ENCODE results near the gene DMBT1.

GRCh38 chr10:122636953-122637352 is 76.4 kb downstream of the DMBT1 start:
- no peak for TF ChIP-seq POLR2A (IDR thresholded peaks at IDR 0.05; ENCODE audit: low read depth, low read length)
- TF ChIP-seq CTCF (IDR thresholded peaks at IDR 0.05 in 2 of 3, conservative IDR thresholded peaks at IDR 0.05 in 1 of 3; ENCODE audit: control insufficient read depth in 2 of 3, extremely low read depth in 1 of 3, insufficient read depth in 1 of 3, low read depth in 3 of 3, low read length in 3 of 3): no peak
- no peak for TF ChIP-seq ZNF384 (IDR thresholded peaks at IDR 0.05; ENCODE audit: borderline replicate concordance, low read depth, low read length)
- TF ChIP-seq ZNF274 (IDR thresholded peaks at IDR 0.05; ENCODE audit: insufficient read depth, insufficient read length): no peak
- TF ChIP-seq YY1 (IDR thresholded peaks at IDR 0.05; ENCODE audit: low read depth, low read length): no peak
- no peak for TF ChIP-seq NFIC (IDR thresholded peaks at IDR 0.05; ENCODE audit: low read depth, low read length)
- no peak for TF ChIP-seq CBFB (IDR thresholded peaks at IDR 0.05; ENCODE audit: low read depth)
- TF ChIP-seq TCF3 (IDR thresholded peaks at IDR 0.05; ENCODE audit: borderline replicate concordance, insufficient read depth, low read depth, low read length): no peak
- no peak for TF ChIP-seq NFXL1 (IDR thresholded peaks at IDR 0.05; ENCODE audit: borderline replicate concordance)
- no peak for TF ChIP-seq CREM (IDR thresholded peaks at IDR 0.05; ENCODE audit: low read depth)

All from GM12878 (cell line).